Vagina (tissue), 2 donors: Measurements from ENCODE around the gene LYL1. TPM values are rescaled to one million over a fixed set of nuclear protein-coding genes. Genes with fewer than 3 reads are reported as not detected.

ENCODE experiments used
- DNase-seq, 2 donors: peaks; one replicate each; pipeline ENCODE4 v3.0.0-alpha.2; 2017; ENCODE audit errors: extremely low spot score in 2 of 2
- H3K27ac ChIP-seq: fragments of 200-600 bp; sonication (generic); one replicate; pipeline ENCODE4 v1.5.1; 2019
- H3K27me3 ChIP-seq: fragments of 200-600 bp; sonication (generic); one replicate; pipeline ENCODE4 v1.5.1; 2019
- H3K36me3 ChIP-seq, 2 donors: fragments of 200-600 bp; sonication (generic); one replicate each; pipeline ENCODE4 v1.5.1; 2017 to 2019
- H3K4me1 ChIP-seq: fragments of 200-600 bp; sonication (generic); one replicate; pipeline ENCODE4 v1.5.1; 2019
- H3K4me3 ChIP-seq, 2 donors: fragments of 200-600 bp; sonication (generic); 1 replicate in 1 of 2; 2 replicates in 1 of 2; pipeline ENCODE4 v1.5.1; 2016 to 2019
- H3K9me3 ChIP-seq: fragments of 200-600 bp; sonication (generic); one replicate; pipeline ENCODE4 v1.5.1; 2019
- POLR2A ChIP-seq, 2 donors: fragments of 450-650 bp; IDR thresholded peaks; one replicate each; pipeline ENCODE4 v1.6.1; 2017; ENCODE audit warnings: antibody characterized with exemption in 2 of 2, mild to moderate bottlenecking in 2 of 2, moderate library complexity in 2 of 2
- POLR2AphosphoS5 ChIP-seq, 2 donors: sonication (generic); formaldehyde crosslinking; IDR thresholded peaks; one replicate each; pipeline ENCODE4 v1.9.0; 2017; ENCODE audit warnings: antibody characterized with exemption in 2 of 2, mild to moderate bottlenecking in 2 of 2, low read depth in 1 of 2; ENCODE audit not compliant: insufficient read depth in 1 of 2
- intact Hi-C: fragments of 100-400 bp; cut with DNase I; formaldehyde crosslinking; loops from one replicate; pipeline ENCODE4 v1.15.1; 2023
- total RNA-seq: library from RNA; depleted of rRNA; stranded (reverse); fragments of >200 nt; gene quantifications from one replicate; pipeline ENCODE4 v1.2.3, GENCODE V29; 2016
- TF ChIP-seq, protein P1 (sequence below), 3 experiments: fragments of 450-650 bp in 2 of 3; fragments of 200-600 bp in 1 of 3; sonication (generic) in 1 of 3; IDR thresholded peaks; one replicate each; pipeline ENCODE4 v1.5.1; 2017 to 2019; ENCODE audit warnings: antibody characterized with exemption in 3 of 3, mild to moderate bottlenecking in 2 of 3, moderate library complexity in 2 of 3

Gene LYL1
- total RNA-seq, 1 donor from 2014 or later: 11.5 TPM

DNA sequence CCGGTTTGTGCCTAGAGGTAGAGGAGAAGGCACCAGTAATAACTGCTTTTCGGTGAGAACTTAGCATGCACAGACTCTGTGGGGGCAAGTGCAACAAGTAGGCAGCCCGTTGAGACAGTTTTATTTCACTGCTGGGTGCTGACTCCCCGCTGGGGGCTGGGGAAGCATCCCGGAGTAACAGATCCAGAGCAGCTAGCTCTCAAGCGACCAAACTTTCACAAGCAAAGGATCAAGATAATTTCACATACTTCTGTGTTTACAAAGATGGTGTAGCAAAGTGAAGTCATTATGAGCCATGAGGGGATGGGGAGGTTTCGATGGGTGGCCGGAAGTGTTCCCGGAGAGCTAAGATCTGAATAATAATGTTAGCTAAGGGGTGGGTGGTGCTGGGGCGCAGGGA, 18.2 kb upstream of the LYL1 start:
- intact Hi-C loops: no loop called here
- TF ChIP-seq, protein P1, sequence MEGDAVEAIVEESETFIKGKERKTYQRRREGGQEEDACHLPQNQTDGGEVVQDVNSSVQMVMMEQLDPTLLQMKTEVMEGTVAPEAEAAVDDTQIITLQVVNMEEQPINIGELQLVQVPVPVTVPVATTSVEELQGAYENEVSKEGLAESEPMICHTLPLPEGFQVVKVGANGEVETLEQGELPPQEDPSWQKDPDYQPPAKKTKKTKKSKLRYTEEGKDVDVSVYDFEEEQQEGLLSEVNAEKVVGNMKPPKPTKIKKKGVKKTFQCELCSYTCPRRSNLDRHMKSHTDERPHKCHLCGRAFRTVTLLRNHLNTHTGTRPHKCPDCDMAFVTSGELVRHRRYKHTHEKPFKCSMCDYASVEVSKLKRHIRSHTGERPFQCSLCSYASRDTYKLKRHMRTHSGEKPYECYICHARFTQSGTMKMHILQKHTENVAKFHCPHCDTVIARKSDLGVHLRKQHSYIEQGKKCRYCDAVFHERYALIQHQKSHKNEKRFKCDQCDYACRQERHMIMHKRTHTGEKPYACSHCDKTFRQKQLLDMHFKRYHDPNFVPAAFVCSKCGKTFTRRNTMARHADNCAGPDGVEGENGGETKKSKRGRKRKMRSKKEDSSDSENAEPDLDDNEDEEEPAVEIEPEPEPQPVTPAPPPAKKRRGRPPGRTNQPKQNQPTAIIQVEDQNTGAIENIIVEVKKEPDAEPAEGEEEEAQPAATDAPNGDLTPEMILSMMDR (IDR thresholded peaks at IDR 0.05): no peak
- TF ChIP-seq POLR2AphosphoS5 (IDR thresholded peaks at IDR 0.05; ENCODE audit: insufficient read depth in 1 of 2, low read depth in 1 of 2) (no peak), POLR2A (IDR thresholded peaks at IDR 0.05) (no peak)
- H3K27ac ChIP-seq: no peak overlapping the region
- H3K4me3 ChIP-seq: no peak overlapping the region
- H3K27me3 ChIP-seq: no peaks in the 10 kb centered on the region
- no peak for DNase-seq
- H3K36me3 ChIP-seq: no peaks in the 10 kb centered on the region
- no peaks in the 10 kb centered on the region for H3K9me3 ChIP-seq
- H3K4me1 ChIP-seq: peaks cover 47% of the 10 kb centered on the region

DNA sequence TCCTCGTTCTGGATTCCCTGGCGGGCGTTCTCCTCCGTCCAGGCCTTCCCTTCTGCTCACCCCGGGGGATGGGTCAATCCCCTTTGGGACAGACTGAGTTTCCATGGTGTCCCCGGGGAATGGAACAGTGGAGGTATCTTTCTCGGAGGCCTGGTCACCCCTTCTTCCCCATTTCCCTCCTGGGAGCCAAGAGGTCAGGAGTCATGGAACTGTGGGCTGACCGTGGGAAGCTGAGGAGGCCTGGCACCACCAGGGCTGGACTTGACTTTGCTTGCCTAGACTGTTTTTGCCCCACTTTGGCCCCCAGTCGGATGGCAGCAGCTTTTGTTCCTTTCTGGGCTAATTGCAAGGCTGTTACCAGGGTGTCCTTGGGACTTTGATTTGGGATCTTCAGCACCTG, 17.4 kb upstream of the LYL1 start:
- Histone ChIP-seq H3K27me3 (no peaks in the 10 kb centered on the region), H3K9me3 (no peaks in the 10 kb centered on the region), H3K27ac (no peak overlapping the region), H3K36me3 (no peaks in the 10 kb centered on the region), H3K4me1 (peaks cover 55% of the 10 kb centered on the region), H3K4me3 (no peak overlapping the region)
- no peak for TF ChIP-seq POLR2AphosphoS5 (IDR thresholded peaks at IDR 0.05; ENCODE audit: insufficient read depth in 1 of 2, low read depth in 1 of 2)
- no peak for TF ChIP-seq POLR2A (IDR thresholded peaks at IDR 0.05)
- TF ChIP-seq, protein P1 (IDR thresholded peaks at IDR 0.05): no peak
- no peak for DNase-seq
- intact Hi-C loops: no loop called here

- Histone ChIP-seq H3K36me3 (no peaks in the 10 kb centered on the region), H3K27ac (peak overlapping the region; percentile 67), H3K4me3 (peak overlapping the region; percentile 84 to 99), H3K9me3 (no peaks in the 10 kb centered on the region), H3K4me1 (peaks cover 58% of the 10 kb centered on the region), H3K27me3 (no peaks in the 10 kb centered on the region)
- DNase-seq: no peak
- intact Hi-C loops: no loop called here
- no peak for TF ChIP-seq POLR2A (IDR thresholded peaks at IDR 0.05)
- TF ChIP-seq POLR2AphosphoS5 (IDR thresholded peaks at IDR 0.05; ENCODE audit: insufficient read depth in 1 of 2, low read depth in 1 of 2): no peak
- TF ChIP-seq, protein P1 (IDR thresholded peaks at IDR 0.05): no peak
Measured at GRCh38 chr19:13119627-13120026, 17.0 kb upstream of the LYL1 start.

DNA sequence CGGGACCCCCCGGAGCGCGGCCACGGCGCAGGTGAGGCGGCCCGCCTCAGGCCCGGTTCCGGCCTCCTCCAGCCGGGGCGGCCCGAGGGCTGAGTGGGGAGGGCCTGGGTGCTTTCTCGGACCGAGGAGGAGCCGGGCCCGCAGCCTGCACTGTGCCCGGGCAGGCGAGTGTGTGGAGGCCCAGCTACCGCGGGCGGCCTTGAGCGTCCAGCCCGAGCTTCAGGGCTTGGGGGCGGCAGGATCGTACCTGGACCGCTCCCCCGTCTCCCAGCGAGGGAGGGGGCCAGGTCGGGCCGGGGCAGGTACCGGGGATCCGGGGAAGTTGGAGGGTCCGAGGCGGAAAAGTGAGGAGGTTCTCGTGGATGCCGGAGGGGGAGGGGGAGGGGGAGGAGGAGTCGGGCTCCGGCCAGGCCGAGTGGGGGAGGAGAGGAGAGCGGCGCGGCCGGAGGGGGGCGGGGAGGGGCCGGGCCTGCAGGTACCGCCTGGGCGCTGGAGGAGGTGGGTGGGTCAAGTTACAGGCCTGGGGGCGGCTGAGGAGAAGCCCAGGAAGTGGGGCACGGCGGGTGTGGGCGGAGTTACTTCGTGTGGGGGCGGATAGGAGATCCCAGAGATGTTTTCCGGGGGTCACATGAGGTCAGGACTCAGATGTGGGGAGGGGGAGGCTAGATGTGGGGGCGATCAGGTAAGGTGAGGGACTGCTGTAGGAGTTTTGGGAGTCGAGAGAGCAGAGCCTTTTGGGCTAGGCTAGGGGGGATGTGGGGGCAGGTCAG, 16.0 kb upstream of the LYL1 start:
- Histone ChIP-seq H3K27ac (peak overlapping the region; percentile 67), H3K9me3 (no peaks in the 10 kb centered on the region), H3K4me3 (peak overlapping the region; percentile 84 to 99), H3K27me3 (no peaks in the 10 kb centered on the region), H3K36me3 (peaks cover 0 to 6% of the 10 kb centered on the region in 2 donors), H3K4me1 (peaks cover 58% of the 10 kb centered on the region)
- no peak for DNase-seq
- TF ChIP-seq, protein P1 (IDR thresholded peaks at IDR 0.05): no peak
- TF ChIP-seq POLR2A (IDR thresholded peaks at IDR 0.05) (no peak), POLR2AphosphoS5 (IDR thresholded peaks at IDR 0.05; ENCODE audit: insufficient read depth in 1 of 2, low read depth in 1 of 2) (no peak)
- intact Hi-C loops: no loop called here

DNA sequence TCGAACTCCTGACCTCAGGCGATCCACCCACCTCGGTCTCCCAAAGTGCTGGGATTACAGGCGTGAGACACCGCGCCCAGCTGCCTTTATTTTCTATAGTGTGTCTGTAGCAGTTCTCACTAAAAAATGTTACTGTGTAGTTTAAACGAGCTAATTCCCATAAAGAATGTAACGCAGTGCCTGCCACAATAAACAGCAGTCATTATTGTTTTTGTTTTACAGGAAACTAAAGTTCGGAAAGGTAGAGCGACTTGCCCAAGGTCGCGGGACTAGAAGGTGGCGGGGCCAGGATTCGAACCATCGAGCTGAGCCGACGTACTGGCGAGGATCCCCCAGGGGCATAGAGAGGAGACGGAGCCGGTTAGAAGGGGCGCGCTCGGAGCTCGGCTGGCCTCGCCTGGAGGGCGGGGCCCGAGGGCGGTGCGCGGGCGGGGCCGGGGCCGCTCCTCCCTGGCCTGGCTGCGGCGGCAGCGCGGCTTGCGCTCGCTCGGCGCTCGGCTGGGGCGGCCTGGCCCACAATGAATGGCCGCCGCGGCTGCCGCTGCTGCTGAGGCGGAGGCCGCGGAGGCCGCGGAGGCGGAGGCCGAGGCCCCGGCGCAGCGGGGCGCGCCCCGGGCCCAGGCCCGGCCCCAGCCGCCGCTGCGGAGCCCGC, 15.2 kb upstream of the LYL1 start, which contains the start of gene NACC1:
TSS of gene NACC1 (plus strand) at position 493 of the 652 bp plus-strand sequence. CDS start 16,944 bp downstream, outside the sequence.
- H3K4me1 ChIP-seq: peaks cover 58% of the 10 kb centered on the region
- DNase-seq: no peak
- TF ChIP-seq, protein P1 (IDR thresholded peaks at IDR 0.05): no peak
- no peak for TF ChIP-seq POLR2A (IDR thresholded peaks at IDR 0.05)
- TF ChIP-seq POLR2AphosphoS5 (IDR thresholded peaks at IDR 0.05; ENCODE audit: insufficient read depth in 1 of 2, low read depth in 1 of 2): peak; percentile 37 to 44
- peaks cover 0 to 11% of the 10 kb centered on the region in 2 donors for H3K36me3 ChIP-seq
- H3K27ac ChIP-seq: peak within 1 kb of the TSS; percentile 78
- peak within 1 kb of the TSS; percentile 92 to 99 for H3K4me3 ChIP-seq
- H3K27me3 ChIP-seq: no peaks in the 10 kb centered on the region
- intact Hi-C loops: no loop called here
- no peaks in the 10 kb centered on the region for H3K9me3 ChIP-seq
